Fibroblast of peridontal ligament (primary cell): ENCODE measurements around the gene CIAO2A.
A peak's percentile ranks its signal among the peaks of the same experiment; 100 is the strongest.
"Not testable (repeated sequence)": the region's sequence is repeated elsewhere in the genome, so short reads cannot be mapped to it uniquely, and the experiment has no call there.

ENCODE experiments used
- DNase-seq: peaks from one replicate; pipeline ENCODE4 v3.0.0-alpha.2; 2010; ENCODE audit errors: extremely low read depth

The CIAO2A gene

GRCh38 chr15:64071931-64072765, 21.5 kb downstream of the CIAO2A start:
- no peak for DNase-seq

GRCh38 chr15:64070965-64071851, 22.4 kb downstream of the CIAO2A start:
- DNase-seq = peak; percentile 81

- DNase-seq = no peak
Measured at GRCh38 chr15:64070106-64070505, 23.5 kb downstream of the CIAO2A start.

- no peak for DNase-seq
Measured at GRCh38 chr15:64068133-64068532, 25.5 kb downstream of the CIAO2A start.

GRCh38 chr15:64067564-64068030, 26.0 kb downstream of the CIAO2A start:
- peak; percentile 70 for DNase-seq

GRCh38 chr15:64066451-64066850, 27.2 kb downstream of the CIAO2A start:
- no peak for DNase-seq

GRCh38 chr15:64060716-64061115, 32.9 kb downstream of the CIAO2A start:
- DNase-seq = no peak

GRCh38 chr15:64059104-64059503, 34.5 kb downstream of the CIAO2A start:
- DNase-seq = not testable (repeated sequence)

- no peak for DNase-seq
Measured at GRCh38 chr15:64058279-64058678, 35.4 kb downstream of the CIAO2A start.

GRCh38 chr15:64053674-64054073, 40.0 kb downstream of the CIAO2A start:
- DNase-seq = not testable (repeated sequence)

- no peak for DNase-seq
Measured at GRCh38 chr15:64052925-64053491, 40.6 kb downstream of the CIAO2A start.

- peak; percentile 28 for DNase-seq
Measured at GRCh38 chr15:64051407-64052259, 42.0 kb downstream of the CIAO2A start.

- DNase-seq = no peak
Measured at GRCh38 chr15:64051093-64051402, 42.6 kb downstream of the CIAO2A start.

- no peak for DNase-seq
Measured at GRCh38 chr15:64050281-64051092, 43.2 kb downstream of the CIAO2A start.

GRCh38 chr15:64048781-64049460, 44.7 kb downstream of the CIAO2A start:
- no peak for DNase-seq

GRCh38 chr15:64046421-64047153, 47.1 kb downstream of the CIAO2A start, which contains the start of gene DAPK2:
Gene DAPK2, minus strand, starts transcription at chr15:64046485. Its CDS starts 6,224 bp downstream, at chr15:64040261.
- peak; percentile 38 for DNase-seq

- DNase-seq = no peak
Measured at GRCh38 chr15:64045774-64046420, 47.7 kb downstream of the CIAO2A start.

GRCh38 chr15:64045101-64045435, 48.6 kb downstream of the CIAO2A start:
- DNase-seq = no peak
